ENCODE data around the gene RYK.

GRCh38 chr3:134236505-134237170 is 14.0 kb downstream of the RYK start:
- TF ChIP-seq CTCF (IDR thresholded peaks at IDR 0.05) (no peak), POLR2A (IDR thresholded peaks at IDR 0.05) (no peak)
